Prostate gland (tissue), 2 donors: ENCODE data around the gene SNX9.

ENCODE experiments used
- CTCF ChIP-seq, 4 experiments: fragments of 200-600 bp in 2 of 4; fragments of 450-650 bp in 2 of 4; sonication (generic) in 2 of 4; IDR thresholded peaks; 1 replicate in 3 of 4; 2 replicates in 1 of 4; pipeline ENCODE4 v1.5.1; 2016 to 2019; ENCODE audit warnings: antibody characterized with exemption in 4 of 4, mild to moderate bottlenecking in 2 of 4, moderate library complexity in 2 of 4
- POLR2A ChIP-seq: fragments of 450-650 bp; IDR thresholded peaks from one replicate; pipeline ENCODE4 v1.6.1; 2016; ENCODE audit warnings: antibody characterized with exemption, mild to moderate bottlenecking
- POLR2AphosphoS5 ChIP-seq: sonication (generic); formaldehyde crosslinking; IDR thresholded peaks from one replicate; pipeline ENCODE4 v1.6.1; 2017; ENCODE audit warnings: antibody characterized with exemption

GRCh38 chr6:157912326-157912725, 89.3 kb downstream of the SNX9 start:
- TF ChIP-seq POLR2A (no peak), CTCF (IDR thresholded peaks at IDR 0.05) (no peak), POLR2AphosphoS5 (no peak)
